HT-29 (cell line): ENCODE results near the gene BHLHA9. TPM values are rescaled to one million over a fixed set of nuclear protein-coding genes. Genes with fewer than 3 reads are reported as not detected.

Experiments used
- DNase-seq: peaks from one replicate; pipeline ENCODE4 v3.0.0-alpha.2; 2015; ENCODE audit warnings: low spot score
- total RNA-seq: library from RNA; depleted of rRNA; stranded (reverse); fragments of >200 nt; shearing (Covaris generic); gene quantifications from 2 replicates; pipeline ENCODE4 v1.2.3, GENCODE V29; 2014

The BHLHA9 gene
- total RNA-seq, 1 experiment from 2014 or later, result not detected

DNA sequence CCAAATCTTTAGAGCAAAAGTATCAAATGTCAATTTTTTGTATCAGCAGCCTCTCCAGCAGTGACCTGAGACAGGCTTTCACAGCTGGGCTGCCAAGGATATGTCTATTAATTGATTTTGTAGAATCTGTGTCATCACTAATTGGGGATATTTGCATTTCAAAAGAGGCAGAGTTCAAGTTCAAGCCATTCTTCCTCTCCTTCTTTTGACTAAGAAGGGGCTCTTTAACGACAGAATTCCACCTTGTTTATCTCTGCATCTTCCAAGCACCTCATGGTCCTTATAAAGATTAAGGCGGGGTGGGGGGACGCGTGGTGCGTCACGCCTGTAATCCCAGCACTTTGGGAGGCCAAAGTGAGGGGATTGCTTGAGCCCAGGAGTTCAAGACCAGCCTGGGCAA, 15.2 kb upstream of the BHLHA9 start:
- DNase-seq, result no peak

DNA sequence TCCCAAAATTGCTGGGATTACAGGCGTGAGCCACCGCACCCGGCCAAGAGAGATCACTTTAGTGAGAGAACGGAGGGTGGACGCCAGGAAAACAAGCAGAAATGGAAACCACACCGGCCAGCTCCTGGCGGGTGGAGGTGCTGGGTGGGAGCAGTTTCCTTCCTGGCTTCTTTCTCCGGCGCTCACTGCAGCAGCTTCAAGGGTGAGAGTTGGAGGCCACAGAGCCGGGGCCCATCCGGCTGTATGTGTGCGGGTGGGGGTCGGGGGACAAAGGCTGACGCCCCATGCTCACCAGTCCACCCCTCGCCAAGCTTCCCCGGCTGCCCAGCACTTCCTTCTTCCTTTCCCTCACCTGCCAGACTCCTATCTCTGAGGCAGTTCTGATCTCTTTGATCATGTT, 13.5 kb upstream of the BHLHA9 start:
- DNase-seq, result no peak

DNA sequence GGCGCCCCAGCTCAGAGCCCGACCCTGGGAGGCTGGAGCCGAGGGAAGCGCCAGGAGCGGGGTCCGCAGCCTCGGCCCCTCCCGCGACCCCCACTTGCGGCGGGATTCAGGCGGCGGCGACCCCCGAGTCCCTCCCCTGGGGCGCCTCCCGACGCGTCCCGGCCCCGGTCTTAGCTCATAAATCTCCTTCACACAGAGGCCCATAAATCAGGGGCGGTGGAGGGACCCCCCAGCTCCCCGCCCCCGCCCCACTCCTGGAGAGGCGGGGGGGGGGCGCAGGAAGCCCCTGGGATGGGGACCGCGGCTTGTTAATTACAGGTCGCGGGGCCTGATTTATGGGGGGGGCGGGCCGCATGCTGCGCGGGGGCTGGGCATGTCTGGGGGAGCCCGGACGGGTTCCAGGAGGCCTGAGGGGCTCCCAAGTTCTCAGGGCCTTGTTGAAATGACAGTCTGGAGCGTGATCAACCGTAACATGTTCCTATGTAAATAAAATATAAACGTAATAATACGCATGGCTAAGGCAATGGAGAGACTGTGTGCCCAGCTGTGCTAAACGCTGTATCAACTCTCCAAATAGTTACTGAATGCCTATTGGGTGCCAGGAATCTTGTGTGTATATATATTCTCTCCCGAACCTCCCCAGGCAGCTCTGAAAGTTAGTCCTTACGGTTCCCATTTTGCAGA, 10.0 kb upstream of the BHLHA9 start:
- DNase-seq, result no peak

DNA sequence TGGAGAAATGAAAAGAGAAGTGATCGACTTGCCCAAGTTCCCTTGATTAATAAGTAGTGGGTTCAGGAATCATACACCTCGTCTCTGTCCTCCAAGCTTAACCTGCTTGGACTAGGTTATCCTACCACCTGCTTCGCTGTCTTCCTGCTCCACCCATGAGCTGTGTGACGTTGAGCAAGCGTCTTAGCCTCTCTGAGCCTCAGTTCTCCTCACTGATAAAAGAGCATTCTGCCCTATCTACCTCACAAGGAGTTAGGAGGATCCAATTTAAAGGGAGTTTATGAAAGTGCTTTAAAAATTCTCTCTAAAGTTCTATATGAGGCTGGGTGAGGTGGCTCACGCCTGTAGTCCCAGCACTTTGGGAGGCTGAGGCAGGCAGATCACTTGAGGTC, 9.5 kb upstream of the BHLHA9 start:
- DNase-seq, result no peak

DNA sequence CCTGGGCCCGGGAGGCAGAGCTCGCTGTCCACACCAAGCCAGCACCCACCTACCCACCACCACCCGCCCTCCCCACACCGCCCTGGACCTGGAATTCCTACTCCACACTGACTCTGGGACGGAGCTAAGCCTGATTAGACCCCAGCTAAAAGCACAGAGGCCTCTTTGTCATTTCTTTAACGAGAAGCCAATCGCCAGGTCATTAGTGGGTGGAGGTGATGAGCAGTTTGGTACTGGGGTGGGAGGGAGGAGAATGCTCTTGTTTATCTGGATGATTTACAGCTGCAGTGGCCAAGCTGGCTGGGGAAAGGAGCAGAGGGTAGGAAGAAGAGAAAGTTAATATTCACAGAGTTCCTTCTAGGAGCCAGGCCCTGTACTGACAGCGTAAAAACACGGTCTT, 6.0 kb upstream of the BHLHA9 start:
- DNase-seq, result no peak

DNA sequence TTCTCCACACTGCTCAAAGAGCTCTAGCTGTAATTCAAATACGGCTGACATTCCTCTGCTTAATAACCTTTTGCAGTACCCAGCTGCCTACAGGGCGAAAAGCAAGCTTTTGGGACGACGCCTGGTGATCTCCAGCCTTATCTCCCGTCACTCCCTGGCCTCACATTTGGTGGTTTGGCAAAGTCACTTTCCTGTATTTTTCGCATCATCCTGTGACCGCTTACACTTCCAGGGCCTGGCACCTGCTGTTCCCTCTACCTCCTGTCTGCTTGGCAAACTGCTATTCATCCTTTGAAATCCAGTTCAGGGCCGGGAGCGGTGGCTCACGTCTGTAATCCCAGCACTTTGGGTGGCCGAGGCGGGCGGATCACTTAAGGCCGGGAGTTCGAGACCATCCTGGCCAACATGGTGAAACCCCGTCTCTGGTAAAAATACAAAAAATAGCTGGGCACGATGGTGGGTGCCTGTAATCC, 2.7 kb upstream of the BHLHA9 start:
- DNase-seq, result peak; percentile 1

DNA sequence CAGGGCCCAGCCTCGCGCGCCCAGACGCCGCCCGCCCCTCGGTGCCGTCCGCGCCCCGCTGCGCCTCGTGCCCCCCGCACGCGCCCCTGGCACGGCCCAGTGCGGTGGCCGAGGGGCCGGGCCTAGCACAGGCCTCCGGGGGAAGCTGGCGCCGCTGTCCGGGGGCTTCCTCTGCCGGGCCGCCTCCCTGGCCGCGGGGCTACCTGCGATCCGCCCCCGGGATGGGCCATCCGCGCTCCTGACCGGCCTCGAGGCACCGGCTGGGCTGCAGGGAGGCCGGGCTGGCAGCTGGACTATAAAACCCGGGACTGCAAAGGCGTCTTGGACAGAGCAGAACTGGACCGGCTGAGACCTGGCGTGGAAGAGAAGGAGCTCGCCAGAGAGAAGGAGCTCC, 783 bp downstream of the BHLHA9 start:
- no peak for DNase-seq

DNA sequence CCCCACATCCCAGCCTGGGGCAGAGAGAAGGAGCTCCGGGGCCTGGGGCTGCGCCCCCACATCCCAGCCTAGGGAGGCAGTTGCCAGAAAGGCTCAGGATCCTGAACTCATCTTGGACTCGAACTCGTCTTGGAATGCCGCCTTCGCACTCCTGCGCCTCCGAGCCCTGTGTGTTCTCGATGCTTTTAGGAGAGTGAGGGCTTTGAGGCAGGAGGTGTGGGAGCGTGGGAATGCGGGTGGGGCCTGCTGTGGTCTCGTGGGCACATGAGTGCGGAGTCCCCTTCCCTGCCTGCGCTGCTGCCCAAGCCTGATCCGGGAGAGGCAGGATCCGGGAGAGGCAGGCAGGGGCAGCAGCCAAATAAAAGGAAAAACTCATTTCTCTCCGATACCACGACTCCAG, 1.2 kb downstream of the BHLHA9 start:
- DNase-seq, result no peak

DNA sequence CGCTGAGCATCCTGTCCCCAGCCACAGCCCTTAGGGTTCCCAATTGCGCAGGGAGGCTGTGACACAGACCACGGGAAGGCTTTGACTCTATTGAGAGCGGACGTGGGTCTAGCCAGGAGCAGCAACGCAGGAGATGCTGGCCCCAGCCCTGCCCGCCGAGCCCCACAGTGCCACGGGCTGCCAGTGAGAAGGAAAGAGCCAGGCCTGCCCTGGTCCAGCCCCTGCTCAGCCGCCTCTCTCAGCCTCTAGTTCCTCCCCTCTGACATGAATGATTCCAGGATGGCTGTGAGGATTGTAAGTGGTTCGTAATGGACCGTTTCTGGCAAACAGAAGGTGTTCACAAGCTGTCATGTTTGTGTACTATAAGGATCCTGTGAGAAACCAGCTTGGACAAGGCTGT, 2.5 kb downstream of the BHLHA9 start:
- DNase-seq, result no peak

DNA sequence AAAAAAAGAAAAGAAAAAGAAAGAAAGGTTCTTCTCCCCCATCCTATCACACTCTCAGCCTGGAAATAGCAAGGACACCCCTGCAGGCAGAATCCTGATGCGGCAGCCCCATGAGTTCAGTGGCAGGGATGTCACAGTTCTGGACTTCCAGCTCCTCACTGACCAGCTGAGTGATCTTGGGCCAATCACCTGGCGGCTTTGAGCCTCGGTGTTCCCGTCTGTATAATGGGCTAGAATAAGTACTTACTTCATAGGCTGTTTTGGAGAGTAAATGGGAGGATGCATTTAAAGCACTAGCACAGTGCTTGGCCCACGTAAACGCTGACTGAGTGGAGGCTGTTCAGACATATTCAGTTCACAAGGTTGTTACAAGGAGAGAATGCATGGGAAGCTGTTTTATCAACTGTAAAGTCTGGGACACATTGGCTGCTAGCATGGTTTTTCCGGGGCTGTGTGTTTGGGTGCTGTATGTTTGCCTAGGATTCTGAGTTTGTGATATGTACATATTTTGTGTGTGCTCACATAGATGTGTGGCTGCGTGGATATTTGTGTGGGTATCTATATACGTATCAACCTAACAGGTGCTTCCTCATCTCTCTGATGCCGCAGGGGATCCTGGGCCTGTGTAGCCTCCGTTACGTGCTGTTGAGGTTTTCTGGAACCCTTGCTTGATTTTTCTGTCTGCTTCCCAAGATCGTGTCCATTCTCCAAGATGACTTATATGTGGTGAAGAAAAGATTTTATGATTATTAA, 3.4 kb downstream of the BHLHA9 start:
- DNase-seq, result no peak

DNA sequence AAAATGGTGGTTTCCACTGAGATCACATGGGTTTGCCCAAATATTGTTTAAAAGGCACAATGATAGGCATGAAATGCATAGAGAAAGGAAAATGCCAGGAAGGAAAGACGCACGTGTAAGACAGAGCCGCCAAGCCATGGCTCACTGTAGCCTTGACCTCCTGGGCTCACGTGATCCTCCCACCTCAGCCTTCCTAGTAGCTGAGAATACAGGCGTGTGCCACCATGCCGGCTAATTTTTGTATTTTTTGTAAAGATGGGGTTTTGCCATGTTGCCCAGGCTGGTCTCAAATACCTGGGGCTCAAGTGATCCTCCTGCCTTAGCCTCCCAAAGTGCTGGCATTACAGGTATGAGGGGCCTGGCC, 4.0 kb downstream of the BHLHA9 start:
- DNase-seq, result no peak

DNA sequence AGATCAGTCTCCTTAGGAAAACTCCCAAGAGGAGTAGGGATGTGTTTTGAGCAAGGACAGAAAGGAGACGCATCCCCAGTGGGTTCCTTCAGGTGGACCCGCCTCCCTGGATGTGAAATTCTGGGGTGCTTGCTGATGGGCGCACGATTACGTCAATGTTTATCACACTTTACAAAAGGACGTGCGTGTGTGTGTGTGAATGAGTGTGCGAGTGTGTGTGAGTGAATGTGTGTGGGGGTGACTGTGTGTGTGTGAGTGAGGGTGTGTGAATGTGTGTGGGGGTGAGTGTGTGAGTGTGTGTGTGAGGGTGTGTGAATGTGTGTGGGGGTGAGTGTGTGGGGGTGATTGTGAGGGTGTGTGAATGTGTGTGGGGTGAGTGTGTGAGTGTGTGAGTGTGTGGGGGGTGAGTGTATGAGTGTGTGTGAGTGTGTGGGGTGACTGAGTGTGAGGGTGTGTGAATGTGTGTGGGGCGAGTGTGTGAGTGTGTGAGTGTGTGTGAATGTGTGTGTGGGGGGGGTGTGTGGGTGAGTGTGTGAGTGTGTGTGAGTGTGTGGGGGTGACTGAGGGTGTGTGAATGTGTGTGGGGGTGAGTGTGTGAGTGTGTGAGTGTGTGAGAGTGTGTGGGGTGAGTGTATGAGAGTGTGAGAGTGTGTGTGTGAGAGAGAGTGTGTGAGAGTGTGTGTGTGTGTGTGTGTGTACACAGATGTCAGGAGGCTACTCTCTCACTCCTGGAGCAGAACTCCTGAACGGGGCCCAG, 5.1 kb downstream of the BHLHA9 start:
- DNase-seq, result no peak

DNA sequence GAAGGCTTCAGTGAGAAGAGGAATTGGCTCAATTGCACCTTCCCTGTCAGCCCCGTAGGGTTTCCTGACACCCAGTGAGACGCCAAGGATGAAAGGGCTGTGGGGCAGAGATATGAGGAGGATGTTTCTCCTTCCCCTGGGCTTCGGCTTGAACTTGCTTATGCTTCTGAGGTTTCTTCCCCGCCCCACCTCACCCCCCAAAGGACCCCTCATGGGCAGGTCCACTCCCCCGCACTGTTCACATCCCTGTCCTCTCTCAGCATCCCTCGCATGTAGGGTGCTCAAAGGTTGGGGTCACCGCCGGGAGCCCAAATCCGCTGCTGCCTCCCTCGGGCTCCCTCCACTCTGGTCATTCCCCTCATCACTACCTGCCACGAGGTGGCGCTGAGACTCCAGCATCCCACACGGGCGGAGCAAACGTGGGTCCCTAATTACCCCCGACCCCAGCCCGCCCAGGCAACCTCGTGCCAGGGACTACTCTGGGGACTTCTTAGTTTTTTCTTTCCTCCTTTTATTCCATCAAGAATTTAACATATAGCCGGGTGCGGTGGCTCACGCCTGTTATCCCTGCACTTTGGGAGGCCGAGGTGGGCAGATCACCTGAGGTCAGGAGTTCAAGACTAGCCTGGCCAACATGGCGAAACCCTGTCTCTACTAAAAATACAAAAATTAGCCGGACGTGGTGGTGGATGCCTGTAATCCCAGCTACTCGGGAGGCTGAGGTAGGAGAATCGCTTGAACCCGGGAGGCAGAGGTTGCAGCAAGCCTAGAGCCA, 5.9 kb downstream of the BHLHA9 start:
- DNase-seq, result peak; percentile 37

DNA sequence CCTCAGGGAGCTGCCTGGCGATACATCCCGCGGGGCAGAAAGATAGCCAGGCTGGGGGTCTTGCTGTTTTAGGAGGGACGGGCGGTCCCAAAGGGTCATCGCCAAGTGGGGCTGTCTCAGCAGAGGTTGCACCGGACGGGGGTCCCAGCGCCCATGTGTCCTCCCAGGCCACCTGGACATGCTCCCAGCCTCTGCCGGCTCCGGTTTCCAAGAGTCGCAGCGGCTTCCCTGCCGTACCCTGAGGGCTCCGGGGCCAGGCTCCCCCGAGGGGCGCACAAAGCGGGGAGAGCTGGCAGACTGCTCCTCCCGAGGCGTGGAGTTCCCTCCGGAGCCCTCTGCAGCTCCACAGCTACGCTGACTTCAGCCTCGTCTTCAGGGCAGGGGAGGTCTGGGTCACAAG, 10.4 kb downstream of the BHLHA9 start:
- no peak for DNase-seq

DNA sequence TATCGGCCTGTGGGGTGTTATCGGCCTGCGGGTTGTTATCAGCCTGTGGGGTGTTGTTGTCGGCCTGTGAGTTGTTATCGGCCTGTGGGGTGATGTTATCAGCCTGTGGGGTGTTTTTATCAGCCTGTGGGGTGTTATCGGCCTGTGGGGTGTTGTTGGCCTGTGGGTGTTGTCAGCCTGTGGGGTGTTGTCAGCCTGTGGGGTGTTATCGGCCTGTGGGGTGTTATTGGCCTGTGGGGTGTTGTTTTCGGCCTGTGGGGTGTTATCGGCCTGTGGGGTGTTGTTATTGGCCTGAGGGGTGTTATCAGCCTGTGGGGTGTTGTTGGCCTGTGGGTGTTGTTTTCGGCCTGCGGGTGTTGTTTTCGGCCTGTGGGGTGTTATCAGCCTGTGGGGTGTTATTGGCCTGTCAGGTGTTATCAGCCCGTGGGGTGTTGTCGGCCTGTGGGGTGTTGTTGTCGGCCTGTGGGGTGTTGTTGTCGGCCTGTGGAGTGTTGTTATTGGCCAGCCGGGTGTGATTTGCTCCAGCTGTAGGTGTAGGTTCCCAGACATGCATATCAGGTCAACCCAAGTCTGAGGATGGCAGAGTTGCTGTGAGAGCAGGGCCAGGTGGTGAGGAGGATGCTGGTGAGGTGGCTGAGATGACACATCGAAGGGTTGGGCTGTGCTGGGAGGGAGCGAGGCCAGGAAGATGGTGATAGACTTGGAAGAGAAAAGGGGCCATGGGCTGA, 16.3 kb downstream of the BHLHA9 start:
- no peak for DNase-seq

DNA sequence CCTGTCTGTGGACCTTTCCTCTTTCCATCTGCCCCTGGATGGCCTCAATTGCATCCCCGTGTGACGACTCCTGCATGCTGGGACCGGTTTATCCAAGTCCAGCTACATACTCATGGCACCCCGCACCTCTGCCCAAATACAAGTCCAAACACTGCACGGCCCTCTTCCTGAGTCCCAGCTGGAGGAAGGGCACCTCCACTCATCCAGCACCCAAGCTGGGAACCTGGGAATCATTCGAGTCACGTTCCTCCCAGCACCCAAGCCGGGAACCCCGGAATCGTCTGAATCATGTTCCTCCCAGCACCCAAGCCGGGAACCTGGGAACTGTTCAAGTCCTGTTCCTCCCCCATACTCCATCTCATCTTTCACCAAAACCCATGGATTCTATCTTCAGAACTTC, 19.5 kb downstream of the BHLHA9 start:
- DNase-seq, result no peak

DNA sequence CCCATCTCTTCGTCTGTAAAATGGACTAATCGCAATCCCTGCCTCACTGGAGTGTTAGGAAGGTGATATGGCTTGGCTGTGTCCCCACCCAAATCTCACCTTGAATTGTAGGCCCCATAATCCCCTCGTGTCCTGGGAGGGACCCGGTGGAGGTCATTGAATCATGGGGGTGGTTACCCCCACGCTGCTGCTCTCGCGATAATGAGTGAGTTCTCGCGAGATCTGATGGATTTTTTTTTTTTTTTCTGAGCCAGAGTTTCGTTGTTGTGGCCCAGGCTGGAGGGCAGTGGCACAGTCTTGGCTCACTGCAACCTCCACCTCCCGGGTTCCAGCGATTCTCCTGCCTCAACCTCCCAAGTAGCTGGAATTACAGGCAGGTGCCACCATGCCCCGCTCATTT, 20.4 kb downstream of the BHLHA9 start:
- DNase-seq, result no peak

DNA sequence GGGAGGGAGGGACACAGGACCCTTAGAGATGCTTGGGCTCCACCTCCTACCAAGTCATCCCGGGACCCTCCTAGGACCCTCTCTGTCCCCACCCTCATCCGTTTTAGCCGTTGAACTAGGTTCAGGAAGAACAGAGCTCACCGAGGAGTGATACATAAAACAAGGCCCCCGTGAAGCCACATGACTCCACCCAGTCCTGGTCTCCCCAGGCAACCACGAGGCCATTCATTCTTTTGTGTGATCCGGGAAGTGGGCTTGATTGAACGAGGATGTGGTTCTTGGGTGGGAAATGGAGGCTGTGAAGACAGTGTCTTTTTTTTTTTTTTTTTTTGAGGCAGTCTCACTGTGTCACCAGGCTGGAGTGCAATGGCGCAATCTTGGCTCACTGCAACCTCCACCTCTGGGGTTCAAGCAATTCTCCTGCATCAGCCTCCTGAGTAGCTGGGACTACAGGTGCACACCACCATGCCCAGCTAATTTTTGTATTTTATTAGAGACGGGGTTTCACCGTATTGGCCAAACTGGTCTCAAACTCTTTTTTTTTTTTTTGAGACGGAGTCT, 24.0 kb downstream of the BHLHA9 start:
- DNase-seq, result no peak

DNA sequence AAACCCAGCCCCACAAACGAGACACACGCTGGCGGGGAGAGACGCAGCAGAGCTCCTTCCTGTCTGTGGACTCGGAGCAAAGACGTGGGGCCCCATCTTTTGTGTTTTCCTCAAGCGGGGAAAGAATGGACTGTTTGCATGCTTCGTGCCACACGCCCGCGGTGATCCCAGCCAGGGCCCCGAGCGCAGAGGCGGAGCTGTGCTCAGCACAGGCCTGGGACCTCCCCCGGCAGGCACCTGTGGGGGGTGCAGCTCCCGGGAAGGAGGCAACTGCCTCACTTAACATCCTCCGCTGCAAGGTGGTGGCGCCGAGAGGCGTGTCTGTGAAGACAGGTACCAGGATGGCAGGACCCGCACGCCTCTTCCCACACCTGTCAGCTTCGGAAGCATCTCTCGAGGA, 28.4 kb downstream of the BHLHA9 start:
- no peak for DNase-seq

DNA sequence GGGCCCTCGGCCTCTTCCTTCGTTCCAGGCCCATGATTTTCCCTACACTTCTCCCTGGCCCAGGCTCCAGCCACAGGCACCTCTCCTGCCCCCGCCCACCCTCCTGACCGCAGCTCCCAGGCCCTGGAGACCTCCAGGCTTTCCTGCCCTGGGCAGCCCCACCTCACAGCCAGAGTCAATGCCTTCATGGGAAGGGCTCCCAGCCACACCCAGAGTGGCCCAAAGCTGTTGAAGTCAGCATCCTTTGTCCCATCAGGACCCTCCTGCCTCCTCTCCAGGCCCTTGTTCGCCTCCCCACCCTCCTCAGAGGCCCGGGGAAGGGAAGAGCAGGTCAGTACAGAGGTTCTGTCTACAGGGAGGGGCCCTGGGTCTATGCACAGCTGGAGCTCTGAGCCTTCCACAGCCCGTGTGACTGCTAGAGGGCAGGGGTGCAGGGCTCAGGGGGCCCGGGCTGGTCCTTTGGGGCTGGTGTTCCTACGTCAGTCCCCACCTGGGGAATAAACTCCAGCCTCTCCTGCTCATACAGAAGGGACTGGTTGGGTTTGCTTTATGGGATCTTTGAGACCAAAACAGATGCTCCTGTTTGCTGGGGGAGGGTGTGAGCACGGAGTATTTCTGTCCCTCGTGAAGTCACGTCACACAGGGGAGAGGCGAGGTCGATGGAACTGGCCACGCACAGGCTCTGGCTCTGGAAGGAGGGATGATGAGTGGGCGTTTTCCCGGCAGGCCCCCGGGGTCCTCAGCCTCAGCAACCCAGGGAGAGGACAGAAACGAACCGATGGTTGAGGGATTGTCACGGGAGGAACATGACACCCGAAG, 29.5 kb downstream of the BHLHA9 start:
- DNase-seq, result no peak
